Calu3 (cell line): ENCODE results near the gene UBE2J2. TPM values are rescaled to one million over a fixed set of nuclear protein-coding genes. Genes with fewer than 3 reads are reported as not detected.

Source experiments
- BruUV-seq: library from RNA; stranded (reverse); fragments of 400-500 nt; replicated peaks from 2 replicates; lab custom pipeline; 2021; lab: Mats Ljungman, UMichigan
- CTCF ChIA-PET: fragments of 300-600 bp; sonication (Branson Sonifier 250); formaldehyde crosslinking; loops from one replicate; lab custom pipeline; 2022; ENCODE audit warnings: antibody characterized with exemption; lab: Charles Lee
- DNase-seq: peaks from one replicate; pipeline ENCODE4 v3.0.0; 2022
- H3K27ac Mint-ChIP-seq: one replicate; pipeline ENCODE4 v1.8.0; 2022; ENCODE audit warnings: mixed read lengths; ENCODE audit not compliant: unreplicated experiment
- H3K27me3 Mint-ChIP-seq: one replicate; pipeline ENCODE4 v1.8.0; 2022; ENCODE audit warnings: mixed read lengths; ENCODE audit not compliant: unreplicated experiment
- H3K36me3 Mint-ChIP-seq: one replicate; pipeline ENCODE4 v1.8.0; 2022; ENCODE audit warnings: mild to moderate bottlenecking, moderate library complexity, mixed read lengths; ENCODE audit not compliant: insufficient read depth, unreplicated experiment
- H3K4me1 Mint-ChIP-seq: one replicate; pipeline ENCODE4 v1.8.0; 2022; ENCODE audit warnings: mild to moderate bottlenecking, low read depth, mixed read lengths; ENCODE audit not compliant: unreplicated experiment
- H3K4me3 Mint-ChIP-seq: one replicate; pipeline ENCODE4 v1.8.0; 2022; ENCODE audit warnings: mild to moderate bottlenecking, low read depth, moderate library complexity, mixed read lengths; ENCODE audit not compliant: unreplicated experiment
- H3K9me3 Mint-ChIP-seq: one replicate; pipeline ENCODE4 v1.8.0; 2022; ENCODE audit warnings: low read depth, mixed read lengths; ENCODE audit not compliant: unreplicated experiment
- intact Hi-C: fragments of 100-400 bp; cut with micrococcal nuclease; formaldehyde crosslinking; loops from one replicate; pipeline ENCODE4 v1.10.0; 2022; ENCODE audit not compliant: unreplicated experiment
- total RNA-seq: library from RNA; stranded (reverse); gene quantifications from 2 replicates; pipeline ENCODE4 v1.2.3, GENCODE V29; 2022
- TF ChIP-seq, protein P1 (sequence below): fragments of 200-600 bp; IDR thresholded peaks from one replicate; pipeline ENCODE4 v1.8.0; 2022; ENCODE audit warnings: antibody characterized with exemption; ENCODE audit not compliant: unreplicated experiment

Gene UBE2J2
- total RNA-seq, 1 experiment from 2014 or later: 45.6 TPM

DNA sequence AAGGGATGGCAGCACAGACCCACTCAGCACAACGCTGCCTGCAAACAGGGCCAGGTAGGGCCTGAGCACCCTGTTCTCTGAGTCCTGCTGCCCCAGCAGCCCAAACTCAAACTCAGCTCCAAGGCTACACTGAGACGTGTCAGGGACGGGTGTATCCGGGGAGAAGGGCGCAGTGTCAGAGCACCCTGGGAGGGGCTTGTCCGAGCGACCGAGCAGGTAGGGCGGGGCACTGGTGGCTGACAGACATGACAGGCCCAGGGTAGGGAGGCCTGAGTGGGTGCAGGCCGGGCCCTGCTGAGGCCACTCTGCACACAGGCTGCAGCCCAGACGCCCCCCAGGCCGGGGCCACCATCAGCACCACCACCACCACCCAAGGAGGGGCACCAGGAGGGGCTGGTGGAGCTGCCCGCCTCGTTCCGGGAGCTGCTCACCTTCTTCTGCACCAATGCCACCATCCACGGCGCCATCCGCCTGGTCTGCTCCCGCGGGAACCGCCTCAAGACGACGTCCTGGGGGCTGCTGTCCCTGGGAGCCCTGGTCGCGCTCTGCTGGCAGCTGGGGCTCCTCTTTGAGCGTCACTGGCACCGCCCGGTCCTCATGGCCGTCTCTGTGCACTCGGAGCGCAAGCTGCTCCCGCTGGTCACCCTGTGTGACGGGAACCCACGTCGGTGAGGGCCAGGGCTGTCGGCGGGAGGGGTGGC, 12.1 kb upstream of the UBE2J2 start:
- Mint-ChIP-seq H3K27ac (no peak overlapping the region), H3K4me3 (no peak overlapping the region), H3K27me3 (no peaks in the 10 kb centered on the region), H3K36me3 (peaks cover 11% of the 10 kb centered on the region), H3K9me3 (no peaks in the 10 kb centered on the region), H3K4me1 (peaks cover 10% of the 10 kb centered on the region)
- TF ChIP-seq, protein P1, sequence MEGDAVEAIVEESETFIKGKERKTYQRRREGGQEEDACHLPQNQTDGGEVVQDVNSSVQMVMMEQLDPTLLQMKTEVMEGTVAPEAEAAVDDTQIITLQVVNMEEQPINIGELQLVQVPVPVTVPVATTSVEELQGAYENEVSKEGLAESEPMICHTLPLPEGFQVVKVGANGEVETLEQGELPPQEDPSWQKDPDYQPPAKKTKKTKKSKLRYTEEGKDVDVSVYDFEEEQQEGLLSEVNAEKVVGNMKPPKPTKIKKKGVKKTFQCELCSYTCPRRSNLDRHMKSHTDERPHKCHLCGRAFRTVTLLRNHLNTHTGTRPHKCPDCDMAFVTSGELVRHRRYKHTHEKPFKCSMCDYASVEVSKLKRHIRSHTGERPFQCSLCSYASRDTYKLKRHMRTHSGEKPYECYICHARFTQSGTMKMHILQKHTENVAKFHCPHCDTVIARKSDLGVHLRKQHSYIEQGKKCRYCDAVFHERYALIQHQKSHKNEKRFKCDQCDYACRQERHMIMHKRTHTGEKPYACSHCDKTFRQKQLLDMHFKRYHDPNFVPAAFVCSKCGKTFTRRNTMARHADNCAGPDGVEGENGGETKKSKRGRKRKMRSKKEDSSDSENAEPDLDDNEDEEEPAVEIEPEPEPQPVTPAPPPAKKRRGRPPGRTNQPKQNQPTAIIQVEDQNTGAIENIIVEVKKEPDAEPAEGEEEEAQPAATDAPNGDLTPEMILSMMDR: no peak
- CTCF ChIA-PET: interaction anchor here (0.6 kb wide), 1 partner anchor 1325 kb away, joined by 3 read pairs; no protein-coding TSS in a partner anchor
- BruUV-seq: no TSS peak
- no peak for DNase-seq
- intact Hi-C loops: no loop called here

DNA sequence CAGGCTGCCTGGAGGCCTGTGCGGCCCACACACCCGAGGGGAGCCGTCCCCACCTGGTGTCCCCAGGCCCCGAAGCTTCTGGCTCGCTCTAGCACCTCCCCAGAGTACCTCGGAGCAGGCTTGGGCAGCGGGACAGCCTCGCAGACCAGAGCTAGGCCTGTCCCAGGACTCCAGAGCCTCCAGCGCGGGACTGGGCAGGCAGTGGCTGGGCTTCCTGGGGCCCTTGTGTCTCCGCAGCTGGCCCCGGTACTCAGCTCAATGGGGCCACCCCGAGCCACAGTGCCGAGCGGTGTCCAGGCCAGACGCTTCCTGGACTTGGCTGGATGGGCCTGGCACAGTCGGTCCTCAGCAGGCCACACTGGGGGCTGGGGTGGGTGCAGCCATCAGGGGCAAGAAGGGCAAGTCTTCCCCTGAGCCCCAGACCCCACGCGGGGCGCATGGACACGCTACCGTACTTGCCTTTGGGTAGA, 11.5 kb upstream of the UBE2J2 start:
- peaks cover 10% of the 10 kb centered on the region for H3K4me1 Mint-ChIP-seq
- no TSS peak for BruUV-seq
- TF ChIP-seq, protein P1: no peak
- DNase-seq: no peak
- H3K27me3 Mint-ChIP-seq: no peaks in the 10 kb centered on the region
- no peaks in the 10 kb centered on the region for H3K9me3 Mint-ChIP-seq
- no peak overlapping the region for H3K27ac Mint-ChIP-seq
- H3K36me3 Mint-ChIP-seq: peaks cover 9% of the 10 kb centered on the region
- intact Hi-C loops: no loop called here
- no peak overlapping the region for H3K4me3 Mint-ChIP-seq
- CTCF ChIA-PET: no interaction called here

GRCh38 chr1:1284221-1285101, 10.8 kb upstream of the UBE2J2 start:
- BruUV-seq: no TSS peak
- TF ChIP-seq, protein P1: no peak
- CTCF ChIA-PET: no interaction called here
- no peak overlapping the region for H3K4me3 Mint-ChIP-seq
- DNase-seq: no peak
- H3K36me3 Mint-ChIP-seq: peaks cover 6% of the 10 kb centered on the region
- intact Hi-C loops: no loop called here
- H3K4me1 Mint-ChIP-seq: peaks cover 10% of the 10 kb centered on the region
- H3K9me3 Mint-ChIP-seq: no peaks in the 10 kb centered on the region
- no peaks in the 10 kb centered on the region for H3K27me3 Mint-ChIP-seq
- H3K27ac Mint-ChIP-seq: no peak overlapping the region

DNA sequence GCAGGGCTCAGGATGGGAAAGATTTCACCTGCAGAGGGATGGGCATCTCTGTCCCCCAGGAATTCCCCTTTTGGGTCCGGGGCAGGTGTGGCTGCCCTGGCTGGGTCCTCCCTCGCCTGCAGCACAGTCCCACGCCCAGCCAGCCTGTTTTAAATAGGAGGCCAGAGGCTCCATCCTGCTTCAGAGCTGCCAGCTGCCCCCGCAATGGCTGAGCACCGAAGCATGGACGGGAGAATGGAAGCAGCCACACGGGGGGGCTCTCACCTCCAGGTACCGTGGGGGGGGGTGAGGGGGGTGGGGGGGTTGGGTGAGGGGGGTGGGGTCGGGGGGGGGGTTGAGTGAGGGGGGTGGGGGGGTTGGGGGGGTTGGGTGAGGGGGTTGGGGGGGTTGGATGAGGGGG, 10.2 kb upstream of the UBE2J2 start:
- peaks cover 10% of the 10 kb centered on the region for H3K4me1 Mint-ChIP-seq
- no TSS peak for BruUV-seq
- H3K9me3 Mint-ChIP-seq: no peaks in the 10 kb centered on the region
- peaks cover 6% of the 10 kb centered on the region for H3K36me3 Mint-ChIP-seq
- no peak for DNase-seq
- H3K27me3 Mint-ChIP-seq: no peaks in the 10 kb centered on the region
- TF ChIP-seq, protein P1: no peak
- no peak overlapping the region for H3K27ac Mint-ChIP-seq
- CTCF ChIA-PET: no interaction called here
- H3K4me3 Mint-ChIP-seq: no peak overlapping the region
- intact Hi-C loops: no loop called here
